Mammary epithelial cell (primary cell): ENCODE data around the gene ANKRD9.

Source experiments
- CTCF ChIP-seq, 2 donors: IDR thresholded peaks in 1 of 2; conservative IDR thresholded peaks in 1 of 2; 2 replicates each; pipeline ENCODE4 v1.5.1; 2011 to 2012; ENCODE audit warnings: inconsistent platforms in 2 of 2, low read length in 2 of 2, mild to moderate bottlenecking in 2 of 2, control low read depth in 1 of 2, low read depth in 1 of 2; ENCODE audit not compliant: insufficient read depth in 1 of 2; ENCODE audit errors: extremely low read depth in 1 of 2
- EZH2 ChIP-seq: IDR thresholded peaks from 2 replicates; pipeline ENCODE4 v1.6.1; 2012; ENCODE audit warnings: low read length, inconsistent platforms, borderline replicate concordance

GRCh38 chr14:102493096-102493495, 16.5 kb downstream of the ANKRD9 start:
- TF ChIP-seq CTCF (conservative IDR thresholded peaks at IDR 0.05 in 1 of 2, IDR thresholded peaks at IDR 0.05 in 1 of 2; ENCODE audit: extremely low read depth in 1 of 2, insufficient read depth in 1 of 2, low read depth in 1 of 2, low read length in 2 of 2) (no peak), EZH2 (no peak)
